GM11168 (cell line): ENCODE data around the gene CDK6.

Experiments
- in situ Hi-C: fragments of 300-500 bp; cut with MboI; formaldehyde crosslinking; loops from one replicate; pipeline ENCODE4 v1.12.0; 2022; ENCODE audit warnings: low sequenced_read_pairs; ENCODE audit not compliant: unreplicated experiment

The CDK6 gene

DNA sequence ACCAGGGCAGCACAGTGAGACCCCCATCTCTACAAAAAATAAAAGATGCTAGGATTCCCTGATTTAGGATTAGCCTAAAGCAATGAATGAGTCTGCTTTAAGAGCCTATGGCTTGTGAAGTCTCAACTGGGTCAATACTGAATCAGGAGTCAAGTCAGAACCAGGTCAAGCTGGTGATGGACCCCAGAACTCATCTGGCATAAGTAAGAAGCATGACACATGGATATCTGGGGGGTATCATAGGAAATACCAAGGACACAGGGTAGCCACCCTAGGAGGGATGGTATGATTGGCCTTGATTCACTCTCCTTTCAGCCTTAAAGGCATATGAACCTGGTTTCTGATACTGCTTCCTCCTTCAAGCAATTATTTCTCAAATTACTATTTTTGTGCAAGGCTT, 167.8 kb downstream of the CDK6 start:
- in situ Hi-C loops: no loop called here

DNA sequence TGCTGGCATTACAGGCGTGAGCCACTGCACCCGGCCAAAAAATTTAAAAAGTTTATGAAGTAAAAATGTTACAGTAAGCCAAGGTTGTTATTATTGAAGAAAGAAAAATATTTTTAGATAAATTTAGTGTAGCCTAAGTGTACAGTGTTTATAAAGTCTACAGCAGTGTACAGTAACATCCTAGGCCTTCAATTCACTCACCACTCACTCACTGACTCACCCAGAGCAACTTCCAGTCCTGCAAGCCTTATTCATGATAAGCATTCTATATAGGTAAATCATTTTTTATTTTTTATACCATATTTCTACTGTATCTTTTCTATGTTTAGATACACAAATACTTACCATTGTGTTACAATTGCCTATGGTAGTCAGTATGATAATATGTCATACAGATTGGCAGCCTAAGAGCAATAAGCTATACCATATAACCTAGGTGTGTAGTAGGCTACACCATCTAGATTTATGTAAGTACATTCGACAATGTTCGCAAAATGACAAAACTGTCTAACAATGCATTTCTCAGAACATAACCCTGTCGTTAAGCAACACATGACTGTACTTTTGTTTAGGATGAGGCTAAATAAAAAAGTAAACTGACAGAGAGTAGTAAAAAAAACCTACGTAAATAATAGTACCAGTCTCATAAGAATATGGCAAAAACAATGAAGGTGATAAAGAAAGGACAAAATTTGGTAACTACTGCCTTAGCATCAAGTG, 168.4 kb downstream of the CDK6 start:
- in situ Hi-C loops: no loop called here

DNA sequence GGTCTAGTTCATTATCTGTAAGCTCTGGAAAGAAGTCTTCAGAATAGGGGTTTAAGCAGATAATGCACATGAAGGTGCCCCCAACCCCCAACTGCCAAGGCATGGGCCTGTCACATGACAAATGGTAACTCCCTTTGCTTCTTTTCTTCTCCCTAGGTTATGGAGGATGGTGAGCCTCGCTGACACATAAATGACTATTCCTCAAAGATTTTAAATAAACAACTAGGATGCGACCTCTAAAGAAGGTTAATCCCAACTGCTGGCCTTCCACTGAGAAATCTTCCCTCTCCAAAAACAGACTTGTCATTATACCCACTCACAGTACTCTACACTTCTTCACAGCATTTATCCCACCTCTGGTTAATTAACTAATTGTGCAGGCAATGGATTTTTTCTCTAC, 170.4 kb downstream of the CDK6 start:
- in situ Hi-C loops: no loop called here

DNA sequence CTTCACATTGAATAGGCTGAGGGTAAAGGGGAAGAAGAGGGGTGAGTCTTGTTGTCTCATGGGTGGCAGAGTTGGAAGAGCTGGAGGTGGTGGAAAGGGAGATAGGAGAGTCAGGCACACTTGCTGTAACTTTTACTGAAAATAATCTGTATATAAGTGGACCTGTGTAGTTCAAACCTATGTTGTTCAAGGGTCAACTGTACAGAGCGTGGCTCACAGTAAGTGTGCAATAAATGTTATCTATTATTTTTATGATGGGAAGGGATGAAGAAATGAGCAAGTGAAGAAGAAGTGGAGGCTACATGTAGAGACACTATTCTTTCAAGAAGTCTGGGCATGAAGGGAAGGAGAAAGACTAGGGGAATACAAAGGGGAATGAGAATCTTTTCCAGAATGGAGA, 174.7 kb downstream of the CDK6 start:
- in situ Hi-C loops: no loop called here

DNA sequence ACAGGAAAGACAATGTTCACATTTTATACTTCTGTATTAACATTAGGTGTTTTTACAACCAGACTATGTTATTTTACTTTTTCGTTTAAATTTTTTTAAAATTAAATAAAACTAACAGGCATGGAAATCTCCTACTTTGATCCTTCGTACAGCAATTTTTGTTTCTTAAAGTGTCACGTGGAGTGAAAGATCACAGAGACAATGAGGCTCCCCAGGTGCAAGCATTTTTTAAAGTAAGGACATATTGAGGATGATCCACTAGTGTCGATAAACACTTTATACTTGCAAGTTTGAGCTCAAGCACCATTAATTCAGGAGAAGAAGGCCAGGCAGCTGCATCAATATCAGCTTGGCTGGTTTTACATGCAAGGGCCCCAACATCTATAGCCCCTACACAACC, 177.7 kb downstream of the CDK6 start:
- in situ Hi-C loops: no loop called here

DNA sequence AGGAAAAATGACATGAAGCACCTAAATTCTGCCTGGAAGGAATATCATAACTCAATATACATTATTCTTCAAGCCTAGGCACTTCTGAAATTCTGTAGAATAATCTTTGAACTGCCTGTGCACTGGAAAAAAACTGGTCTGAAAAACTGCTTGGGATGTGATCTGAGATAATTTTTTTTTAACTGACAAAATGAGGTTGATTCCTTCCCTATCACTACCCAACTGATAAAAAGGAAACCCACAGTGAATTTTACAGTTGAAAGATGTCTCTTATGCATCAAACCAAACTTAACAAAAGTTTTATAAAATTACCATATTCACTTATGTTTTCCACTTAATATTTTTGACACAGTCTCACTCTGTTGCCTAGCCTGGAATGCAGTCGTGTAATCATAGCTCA, 179.0 kb downstream of the CDK6 start:
- in situ Hi-C loops: no loop called here

DNA sequence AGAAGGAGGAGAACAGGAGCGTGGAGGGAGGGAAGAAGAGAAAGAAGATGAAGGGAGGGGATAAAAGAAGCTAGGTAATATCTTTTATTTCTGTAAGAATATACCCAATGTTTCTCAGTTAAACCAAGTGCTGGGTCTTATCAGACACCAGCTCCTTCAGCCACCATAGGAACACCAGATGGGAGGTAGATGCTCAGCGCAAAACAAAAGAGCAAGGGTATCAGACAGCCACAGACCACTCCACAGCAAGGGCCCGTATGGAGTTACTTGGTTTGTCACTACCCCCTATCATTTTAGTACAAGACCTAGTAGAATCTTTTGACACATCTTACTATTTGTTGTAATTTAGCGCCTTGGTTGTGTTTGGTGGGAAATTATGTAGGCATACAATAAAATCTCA, 180.3 kb downstream of the CDK6 start:
- in situ Hi-C loops: no loop called here

DNA sequence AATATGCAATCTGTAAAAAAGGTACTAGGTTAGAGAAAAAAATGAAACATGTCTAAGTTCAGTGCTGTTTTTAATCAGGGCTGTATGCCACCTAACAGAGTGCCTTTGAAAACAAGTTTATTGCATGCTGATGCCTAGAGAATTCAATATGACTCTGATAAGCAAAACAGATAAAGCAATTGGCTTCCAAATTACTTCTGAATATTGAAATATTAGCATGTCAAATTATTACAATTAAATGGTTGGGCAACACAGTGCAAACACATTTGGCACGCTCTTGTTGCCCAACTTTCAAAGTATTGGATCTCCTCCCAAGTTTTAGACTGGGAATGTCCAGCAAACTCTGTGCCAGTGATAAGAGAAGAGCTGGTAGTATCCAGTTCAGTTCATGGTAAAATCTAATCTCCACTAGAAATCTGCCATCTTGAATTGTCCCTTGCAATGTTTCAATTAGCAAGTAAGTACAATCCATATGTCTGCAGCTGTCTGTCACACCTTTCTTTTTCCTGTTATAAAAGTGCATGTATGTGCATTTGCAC, 181.0 kb downstream of the CDK6 start:
- in situ Hi-C loops: no loop called here

DNA sequence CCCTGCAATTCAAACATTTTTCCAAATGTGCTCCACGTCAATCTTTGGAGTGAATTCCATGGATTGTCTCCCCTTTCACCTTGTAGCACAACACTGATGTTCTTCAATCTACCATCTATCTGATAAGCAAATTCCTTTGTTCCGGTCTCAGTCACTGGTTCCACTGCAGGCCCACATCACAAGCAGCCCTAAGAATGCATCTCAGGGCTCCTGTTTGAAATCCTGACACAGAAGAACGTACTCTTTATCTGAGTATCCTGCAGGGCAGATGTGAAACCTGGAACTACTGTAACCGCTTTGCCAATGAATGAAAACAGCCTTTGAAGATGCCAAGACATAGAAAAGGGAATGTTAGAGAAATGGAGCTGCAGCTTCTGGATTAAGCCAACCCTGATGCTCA, 183.2 kb downstream of the CDK6 start:
- in situ Hi-C loops: no loop called here

DNA sequence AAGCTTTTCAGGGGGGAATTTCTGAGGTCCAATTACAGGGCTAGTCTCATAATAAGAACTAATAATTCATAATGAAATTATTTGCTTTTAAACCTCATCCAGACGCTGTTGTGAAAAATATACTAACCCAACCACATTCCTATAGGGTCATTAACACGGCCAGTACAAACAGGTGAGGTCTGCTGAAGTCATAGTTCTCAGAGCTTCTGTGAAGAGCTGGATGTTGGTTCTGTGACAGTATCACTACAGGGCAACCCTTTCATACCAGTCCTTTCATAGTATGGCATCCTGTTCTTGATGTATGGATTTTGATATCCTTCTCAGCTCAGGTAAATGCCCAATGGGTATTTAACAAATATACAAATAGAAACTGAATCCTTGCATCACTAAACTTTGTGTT, 183.8 kb downstream of the CDK6 start:
- in situ Hi-C loops: no loop called here

DNA sequence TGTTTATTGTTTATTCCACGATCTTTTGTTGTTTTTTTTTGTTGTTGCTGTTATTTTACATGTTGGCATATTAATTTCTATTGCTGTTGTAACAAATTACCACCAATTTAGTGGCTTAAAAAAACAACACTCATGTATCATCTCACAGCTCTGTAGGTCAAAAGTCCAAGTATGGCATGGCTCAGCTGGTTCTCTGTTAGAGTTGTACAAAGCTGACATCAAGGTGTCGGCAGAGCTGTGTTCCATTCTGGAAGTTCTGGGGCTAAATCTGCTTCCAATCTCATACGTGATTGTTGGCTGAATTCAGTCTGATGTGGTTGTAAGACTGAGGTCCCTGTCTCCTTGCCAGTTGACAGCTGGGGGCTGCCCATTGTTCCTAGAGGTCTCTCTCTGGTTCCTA, 186.0 kb downstream of the CDK6 start:
- in situ Hi-C loops: no loop called here

DNA sequence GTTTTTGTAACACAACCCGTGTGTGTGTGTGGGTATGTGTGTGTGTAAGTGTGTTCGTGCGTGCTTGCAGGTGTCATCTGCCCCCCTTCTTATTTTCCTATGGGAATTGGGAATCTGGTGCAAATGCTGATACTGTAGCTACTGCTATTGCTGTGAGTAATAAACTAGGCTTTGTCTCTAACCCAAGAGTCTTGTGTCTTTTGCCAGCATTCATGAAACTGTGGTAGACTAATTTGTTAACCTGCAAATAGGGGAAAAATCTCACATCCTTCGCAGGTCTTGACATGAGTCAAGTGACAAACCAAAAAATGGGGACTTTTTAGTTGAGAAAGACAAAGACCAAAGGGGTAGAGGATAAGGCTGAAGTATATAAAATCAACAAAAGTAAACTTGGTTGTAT, 188.3 kb downstream of the CDK6 start:
- in situ Hi-C loops: no loop called here

DNA sequence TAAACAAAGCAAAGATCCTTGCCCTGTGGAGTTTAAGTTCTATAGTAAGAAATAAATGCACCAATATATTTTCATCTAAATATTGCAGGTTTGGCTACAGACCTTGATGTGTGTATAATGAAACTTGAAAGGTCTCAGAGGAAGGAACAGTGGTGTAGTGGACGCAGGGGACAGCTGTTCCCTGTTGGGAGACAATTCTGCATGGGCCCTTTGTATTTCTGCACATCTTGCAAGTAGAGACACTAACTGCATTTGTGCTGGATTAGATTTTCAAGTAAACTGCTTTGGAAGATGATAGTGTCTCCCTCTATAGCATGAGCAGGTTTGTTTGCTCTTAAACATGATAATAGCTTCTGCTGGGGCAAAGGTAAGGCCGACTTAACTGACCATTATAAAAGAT, 188.7 kb downstream of the CDK6 start:
- in situ Hi-C loops: no loop called here

DNA sequence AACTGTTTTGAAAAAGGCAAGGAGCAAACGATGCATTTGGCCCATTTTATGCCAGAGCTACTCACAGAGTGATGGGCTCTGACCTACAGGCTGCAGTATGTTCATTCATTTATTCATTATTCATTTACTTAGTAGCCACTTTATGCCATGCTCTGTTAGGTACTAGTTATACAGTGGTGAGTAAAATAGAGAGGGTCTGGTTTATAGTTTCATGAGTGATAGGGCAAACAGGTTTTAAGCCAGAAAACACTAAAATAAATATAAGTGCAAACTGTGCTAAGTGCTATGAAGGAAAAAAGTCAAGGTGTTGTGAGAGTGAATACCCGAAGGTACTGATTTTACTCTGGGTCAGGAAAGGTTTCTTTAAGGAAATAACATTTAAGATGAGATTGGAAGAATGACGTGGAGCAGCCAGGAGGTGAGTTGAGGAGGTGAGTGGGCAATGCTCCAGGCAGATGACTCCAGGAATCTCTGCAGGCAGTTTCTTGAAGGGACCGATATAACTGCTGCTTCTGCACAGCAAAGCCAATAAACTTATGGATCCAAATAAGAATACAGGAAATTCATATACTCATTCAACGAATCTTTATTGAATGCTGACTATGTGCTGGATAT, 189.3 kb downstream of the CDK6 start:
- in situ Hi-C loops: no loop called here

DNA sequence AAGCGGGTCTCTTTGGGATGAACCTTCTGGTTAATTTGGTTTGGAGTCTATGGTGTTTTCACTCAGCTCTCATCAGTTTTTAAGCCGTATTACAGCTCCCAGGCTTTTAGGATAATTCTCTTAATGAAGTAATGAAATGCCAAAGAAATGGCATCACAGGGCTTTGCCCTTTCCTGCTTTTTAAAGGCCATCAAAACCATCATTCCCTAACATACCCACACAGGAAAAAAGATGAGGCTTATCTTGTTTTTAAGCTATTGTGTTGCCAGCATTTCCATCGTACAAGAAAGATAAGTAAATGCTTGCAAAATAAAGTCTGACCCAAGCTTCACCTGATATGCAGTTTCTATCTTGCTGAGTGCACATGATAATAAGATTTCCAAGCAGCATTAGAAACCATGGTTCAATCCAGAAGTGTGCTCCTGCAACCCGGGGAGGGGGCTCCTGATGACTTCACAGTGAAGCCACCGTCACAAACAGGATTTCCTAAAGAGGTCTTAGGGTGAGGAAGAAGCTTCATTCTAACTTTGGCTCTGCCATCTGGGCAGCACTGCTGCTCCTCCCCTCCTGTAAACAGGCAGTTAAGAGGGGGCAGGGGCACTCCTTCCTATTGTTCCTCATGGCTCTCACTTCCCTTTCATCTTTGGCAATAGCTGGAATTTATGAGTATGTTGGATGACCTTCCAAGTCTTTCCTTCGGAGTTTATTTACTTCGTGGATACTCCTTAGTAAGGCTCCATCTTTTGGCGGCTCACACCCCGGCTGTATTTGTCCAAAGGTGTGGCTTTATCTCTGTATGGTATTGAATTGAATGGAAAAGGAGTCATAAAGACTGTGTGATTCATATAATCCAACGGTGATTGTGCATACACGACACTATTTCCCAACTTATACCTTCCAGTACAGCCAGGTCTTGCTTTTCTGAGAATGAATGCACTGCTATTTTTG, 191.0 kb downstream of the CDK6 start:
- in situ Hi-C loops: no loop called here

DNA sequence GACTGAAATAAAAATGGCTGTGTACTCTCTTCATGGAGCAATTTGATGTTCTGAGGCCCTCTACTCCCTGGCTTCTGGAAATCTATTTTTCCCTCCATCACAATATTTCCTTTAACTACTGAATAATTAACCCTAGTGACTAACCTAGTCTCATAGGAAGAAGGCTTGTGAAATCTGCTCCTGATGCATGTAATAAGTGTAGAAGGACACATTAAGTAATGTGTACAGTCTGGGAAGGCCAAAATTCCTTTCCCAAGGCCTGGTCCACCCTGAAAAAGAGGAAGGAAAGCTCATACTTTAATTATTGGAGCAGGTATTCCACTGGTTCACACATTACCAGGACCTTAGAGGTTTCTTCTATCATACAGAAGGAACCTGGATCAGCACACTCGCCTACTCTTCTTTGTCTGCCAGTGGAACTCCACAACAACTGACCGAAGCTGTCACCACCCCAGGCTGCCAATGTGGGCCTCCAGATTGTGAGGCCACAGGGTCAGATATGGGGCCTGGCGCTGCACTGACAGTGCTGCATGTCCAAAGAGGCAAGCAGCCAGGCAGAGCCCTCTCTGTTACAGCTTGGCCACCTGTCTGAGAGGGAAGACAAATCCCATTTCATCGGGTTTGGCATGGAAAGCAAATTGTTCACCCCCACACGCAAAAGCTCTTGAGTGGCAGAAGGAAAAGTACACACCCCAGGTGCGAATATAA, 191.8 kb downstream of the CDK6 start:
- in situ Hi-C loops: no loop called here

DNA sequence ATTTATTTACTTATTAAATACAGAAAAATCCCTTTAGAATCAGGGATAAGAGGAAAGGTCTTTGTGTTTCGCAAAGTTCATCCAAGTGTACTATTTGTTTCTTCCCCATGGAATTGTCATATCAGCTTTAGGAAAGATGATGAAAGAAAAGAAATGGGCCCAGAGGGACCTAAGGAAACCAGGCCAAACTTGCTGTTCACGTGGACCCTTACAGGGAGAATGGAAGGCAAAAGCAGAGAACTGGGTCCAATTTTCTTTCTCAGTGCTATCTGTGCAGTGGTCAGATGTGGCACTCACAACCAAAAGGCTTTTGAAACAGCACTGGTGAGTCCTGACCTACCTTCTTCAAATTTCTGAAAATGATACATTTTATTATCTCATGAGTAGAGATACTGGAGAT, 192.6 kb downstream of the CDK6 start:
- in situ Hi-C loops: no loop called here

DNA sequence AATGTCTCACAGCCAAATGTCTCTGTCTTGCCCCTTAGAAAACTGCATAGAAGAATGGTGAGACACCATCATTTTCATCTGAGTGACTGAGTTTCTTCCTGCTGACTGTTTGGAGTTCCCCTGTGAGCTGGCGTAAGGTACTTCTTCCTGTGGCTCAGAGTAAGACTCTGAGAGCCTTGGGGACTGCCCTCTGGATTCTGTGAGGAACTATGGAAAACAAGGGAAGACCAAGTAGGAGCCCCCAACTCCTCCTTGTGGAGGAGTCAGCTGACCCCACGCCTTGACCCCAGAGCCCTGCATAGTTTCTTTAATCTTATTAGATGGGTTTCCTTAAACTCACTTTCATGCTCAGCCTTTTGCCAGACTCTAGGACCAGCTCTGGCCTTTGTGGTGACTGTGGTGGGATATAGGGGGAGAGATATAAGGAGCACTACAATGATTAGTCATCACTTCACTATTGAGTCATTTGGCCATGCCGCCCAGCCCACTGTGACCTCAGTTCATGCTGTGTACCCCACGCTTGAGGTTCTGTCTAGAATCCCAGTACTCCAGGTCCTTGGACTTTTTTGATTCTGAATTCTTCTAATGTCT, 194.4 kb downstream of the CDK6 start:
- in situ Hi-C loops: no loop called here

DNA sequence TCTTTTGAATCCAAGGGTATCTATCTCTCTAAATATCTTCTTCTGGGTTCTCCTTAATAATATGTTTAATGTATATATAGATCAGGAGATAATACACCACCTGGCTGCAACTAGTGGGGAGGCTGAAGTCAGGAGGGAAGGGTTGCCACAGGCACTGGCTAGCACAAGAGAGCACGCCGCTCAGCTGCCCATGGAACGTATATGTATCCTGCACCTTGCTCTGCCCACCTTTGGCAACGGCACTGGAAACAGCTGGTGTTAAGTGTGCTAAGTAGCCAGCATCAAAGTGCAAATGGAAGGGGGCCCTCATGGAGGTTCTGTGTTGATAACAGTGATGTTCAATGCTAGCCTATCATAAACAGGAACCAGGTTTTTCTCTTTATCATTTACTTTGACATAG, 196.4 kb downstream of the CDK6 start:
- in situ Hi-C loops: no loop called here
